HepG2 (cell line): ENCODE data around the gene IRF6. TPM values are rescaled to one million over a fixed set of nuclear protein-coding genes. Genes with fewer than 3 reads are reported as not detected.

Source experiments
- HNRNPLL ChIP-seq: fragments of 200-400 bp; formaldehyde crosslinking; IDR thresholded peaks from 2 replicates; pipeline ENCODE4 v1.6.1; 2017; ENCODE audit warnings: mild to moderate bottlenecking, low read depth, low read length; ENCODE audit not compliant: poor library complexity, severe bottlenecking
- THAP11 ChIP-seq: IDR thresholded peaks from 2 replicates; pipeline ENCODE4 v1.6.1; 2016; ENCODE audit warnings: missing biosample characterization, missing genetic modification reagents
- ZNF501 ChIP-seq: sonication (generic); formaldehyde crosslinking; IDR thresholded peaks from 2 replicates; pipeline ENCODE4 v1.5.1; 2020; ENCODE audit warnings: mild to moderate bottlenecking, moderate library complexity, missing genetic modification reagents
- ZNF652 ChIP-seq: IDR thresholded peaks from 2 replicates; pipeline ENCODE4 v1.6.1; 2016; ENCODE audit warnings: low read depth, borderline replicate concordance
- polyA plus RNA-seq, 8 experiments: library from polyadenylated mRNA; depleted of rRNA in 3 of 8; stranded (reverse) in 7 of 8; unstranded in 1 of 8; fragments of >200 nt; fragmentation: Illumina TruSeq in 4 of 8; extraction: Trizol in 4 of 8; gene quantifications; 2 replicates each; pipeline versions ENCODE4 v1.2.1 to v1.2.3, GENCODE V29; 2011 to 2016; ENCODE audit warnings: low read depth in 4 of 8, missing spikeins in 1 of 8, mixed read lengths in 1 of 8; ENCODE audit not compliant: insufficient read depth in 1 of 8
- total RNA-seq, 5 experiments: library from RNA; depleted of rRNA; stranded (reverse); fragments of >200 nt; fragmentation: Illumina TruSeq; extraction: Trizol; gene quantifications; 2 replicates each; pipeline ENCODE4 v1.2.3, GENCODE V29; 2016; ENCODE audit warnings: low read depth in 1 of 5
- TF ChIP-seq, protein P1 (sequence below): sonication (generic); formaldehyde crosslinking; IDR thresholded peaks from 2 replicates; pipeline ENCODE4 v1.5.0; 2020; ENCODE audit warnings: missing genetic modification reagents, mild to moderate bottlenecking, borderline replicate concordance
- TF ChIP-seq, protein P2 (sequence below): sonication (generic); formaldehyde crosslinking; IDR thresholded peaks from 2 replicates; pipeline ENCODE4 v1.4.0; 2020; ENCODE audit warnings: missing genetic modification reagents
- TF ChIP-seq, protein P3 (sequence below): sonication (generic); formaldehyde crosslinking; IDR thresholded peaks from 2 replicates; pipeline ENCODE4 v1.4.0; 2020; ENCODE audit warnings: mild to moderate bottlenecking, missing genetic modification reagents
- TF ChIP-seq, protein P4 (sequence below): sonication (generic); formaldehyde crosslinking; IDR thresholded peaks from 2 replicates; pipeline ENCODE4 v1.5.1; 2020; ENCODE audit warnings: mild to moderate bottlenecking, missing genetic modification reagents, borderline replicate concordance

IRF6 gene
- total and polyA plus RNA-seq, 2 of the 13 experiments (the other 11 are each of a cell fraction or from before 2014, with no cell fraction given), result 0.02 TPM; not detected in 1

DNA sequence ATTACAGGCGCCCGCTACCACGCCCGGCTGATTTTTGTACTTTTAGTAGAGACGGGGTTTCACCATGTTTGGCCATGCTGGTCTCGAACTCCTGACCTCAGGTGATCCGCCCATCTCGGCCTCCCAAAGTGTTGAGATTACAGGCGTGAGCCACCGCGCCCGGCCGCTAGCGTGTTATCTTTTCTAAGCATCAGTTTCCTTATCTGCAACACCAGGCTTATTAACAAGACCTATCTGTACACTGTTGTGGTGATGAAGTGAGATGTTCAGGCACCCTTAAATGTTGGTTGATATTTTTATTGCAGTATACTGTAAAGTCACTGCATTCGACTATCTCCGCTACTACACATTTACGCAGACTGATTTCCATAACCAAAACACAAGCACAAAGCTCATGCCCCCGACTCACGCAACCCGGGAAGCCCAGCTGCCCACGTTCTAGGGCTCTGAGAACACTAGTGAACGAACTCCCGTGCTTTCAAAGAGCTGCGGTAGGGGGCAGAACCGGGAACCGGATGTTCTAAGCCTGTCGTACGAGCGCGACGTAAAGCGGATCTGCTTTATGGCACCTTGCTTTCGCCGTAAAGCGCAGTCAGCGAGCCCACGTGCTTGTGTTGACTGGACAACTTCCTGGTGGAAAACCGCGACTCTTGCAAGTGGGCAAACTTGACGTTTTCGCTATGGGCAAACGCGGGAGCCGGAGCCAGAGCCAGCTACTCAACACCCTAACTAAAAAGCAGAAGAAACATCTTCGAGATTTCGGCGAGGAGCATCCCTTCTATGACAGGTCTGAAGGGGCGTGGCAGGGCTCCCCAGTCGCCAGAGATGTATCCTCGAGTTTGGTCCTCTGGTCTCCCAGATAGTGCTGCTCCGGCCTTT is 21.7 kb upstream of the IRF6 start, which contains the start of gene UTP25 (continued):
- TF ChIP-seq, protein P1, sequence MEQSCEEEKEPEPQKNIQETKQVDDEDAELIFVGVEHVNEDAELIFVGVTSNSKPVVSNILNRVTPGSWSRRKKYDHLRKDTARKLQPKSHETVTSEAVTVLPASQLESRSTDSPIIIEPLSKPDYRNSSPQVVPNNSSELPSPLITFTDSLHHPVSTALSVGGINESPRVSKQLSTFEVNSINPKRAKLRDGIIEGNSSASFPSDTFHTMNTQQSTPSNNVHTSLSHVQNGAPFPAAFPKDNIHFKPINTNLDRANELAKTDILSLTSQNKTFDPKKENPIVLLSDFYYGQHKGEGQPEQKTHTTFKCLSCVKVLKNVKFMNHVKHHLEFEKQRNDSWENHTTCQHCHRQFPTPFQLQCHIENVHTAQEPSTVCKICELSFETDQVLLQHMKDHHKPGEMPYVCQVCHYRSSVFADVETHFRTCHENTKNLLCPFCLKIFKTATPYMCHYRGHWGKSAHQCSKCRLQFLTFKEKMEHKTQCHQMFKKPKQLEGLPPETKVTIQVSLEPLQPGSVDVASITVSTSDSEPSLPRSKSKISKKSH (CRISPR knock-in tag), result no peak
- TF ChIP-seq THAP11 (CRISPR knock-in tag) (peak; percentile 95), ZNF501 (CRISPR knock-in tag) (peak; percentile 95), ZNF652 (peak; percentile 37; the same call in 1 of the 2 replicates), HNRNPLL (no peak)
- TF ChIP-seq, protein P2, sequence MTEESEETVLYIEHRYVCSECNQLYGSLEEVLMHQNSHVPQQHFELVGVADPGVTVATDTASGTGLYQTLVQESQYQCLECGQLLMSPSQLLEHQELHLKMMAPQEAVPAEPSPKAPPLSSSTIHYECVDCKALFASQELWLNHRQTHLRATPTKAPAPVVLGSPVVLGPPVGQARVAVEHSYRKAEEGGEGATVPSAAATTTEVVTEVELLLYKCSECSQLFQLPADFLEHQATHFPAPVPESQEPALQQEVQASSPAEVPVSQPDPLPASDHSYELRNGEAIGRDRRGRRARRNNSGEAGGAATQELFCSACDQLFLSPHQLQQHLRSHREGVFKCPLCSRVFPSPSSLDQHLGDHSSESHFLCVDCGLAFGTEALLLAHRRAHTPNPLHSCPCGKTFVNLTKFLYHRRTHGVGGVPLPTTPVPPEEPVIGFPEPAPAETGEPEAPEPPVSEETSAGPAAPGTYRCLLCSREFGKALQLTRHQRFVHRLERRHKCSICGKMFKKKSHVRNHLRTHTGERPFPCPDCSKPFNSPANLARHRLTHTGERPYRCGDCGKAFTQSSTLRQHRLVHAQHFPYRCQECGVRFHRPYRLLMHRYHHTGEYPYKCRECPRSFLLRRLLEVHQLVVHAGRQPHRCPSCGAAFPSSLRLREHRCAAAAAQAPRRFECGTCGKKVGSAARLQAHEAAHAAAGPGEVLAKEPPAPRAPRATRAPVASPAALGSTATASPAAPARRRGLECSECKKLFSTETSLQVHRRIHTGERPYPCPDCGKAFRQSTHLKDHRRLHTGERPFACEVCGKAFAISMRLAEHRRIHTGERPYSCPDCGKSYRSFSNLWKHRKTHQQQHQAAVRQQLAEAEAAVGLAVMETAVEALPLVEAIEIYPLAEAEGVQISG (CRISPR knock-in tag), result peak; percentile 89
- TF ChIP-seq, protein P3, sequence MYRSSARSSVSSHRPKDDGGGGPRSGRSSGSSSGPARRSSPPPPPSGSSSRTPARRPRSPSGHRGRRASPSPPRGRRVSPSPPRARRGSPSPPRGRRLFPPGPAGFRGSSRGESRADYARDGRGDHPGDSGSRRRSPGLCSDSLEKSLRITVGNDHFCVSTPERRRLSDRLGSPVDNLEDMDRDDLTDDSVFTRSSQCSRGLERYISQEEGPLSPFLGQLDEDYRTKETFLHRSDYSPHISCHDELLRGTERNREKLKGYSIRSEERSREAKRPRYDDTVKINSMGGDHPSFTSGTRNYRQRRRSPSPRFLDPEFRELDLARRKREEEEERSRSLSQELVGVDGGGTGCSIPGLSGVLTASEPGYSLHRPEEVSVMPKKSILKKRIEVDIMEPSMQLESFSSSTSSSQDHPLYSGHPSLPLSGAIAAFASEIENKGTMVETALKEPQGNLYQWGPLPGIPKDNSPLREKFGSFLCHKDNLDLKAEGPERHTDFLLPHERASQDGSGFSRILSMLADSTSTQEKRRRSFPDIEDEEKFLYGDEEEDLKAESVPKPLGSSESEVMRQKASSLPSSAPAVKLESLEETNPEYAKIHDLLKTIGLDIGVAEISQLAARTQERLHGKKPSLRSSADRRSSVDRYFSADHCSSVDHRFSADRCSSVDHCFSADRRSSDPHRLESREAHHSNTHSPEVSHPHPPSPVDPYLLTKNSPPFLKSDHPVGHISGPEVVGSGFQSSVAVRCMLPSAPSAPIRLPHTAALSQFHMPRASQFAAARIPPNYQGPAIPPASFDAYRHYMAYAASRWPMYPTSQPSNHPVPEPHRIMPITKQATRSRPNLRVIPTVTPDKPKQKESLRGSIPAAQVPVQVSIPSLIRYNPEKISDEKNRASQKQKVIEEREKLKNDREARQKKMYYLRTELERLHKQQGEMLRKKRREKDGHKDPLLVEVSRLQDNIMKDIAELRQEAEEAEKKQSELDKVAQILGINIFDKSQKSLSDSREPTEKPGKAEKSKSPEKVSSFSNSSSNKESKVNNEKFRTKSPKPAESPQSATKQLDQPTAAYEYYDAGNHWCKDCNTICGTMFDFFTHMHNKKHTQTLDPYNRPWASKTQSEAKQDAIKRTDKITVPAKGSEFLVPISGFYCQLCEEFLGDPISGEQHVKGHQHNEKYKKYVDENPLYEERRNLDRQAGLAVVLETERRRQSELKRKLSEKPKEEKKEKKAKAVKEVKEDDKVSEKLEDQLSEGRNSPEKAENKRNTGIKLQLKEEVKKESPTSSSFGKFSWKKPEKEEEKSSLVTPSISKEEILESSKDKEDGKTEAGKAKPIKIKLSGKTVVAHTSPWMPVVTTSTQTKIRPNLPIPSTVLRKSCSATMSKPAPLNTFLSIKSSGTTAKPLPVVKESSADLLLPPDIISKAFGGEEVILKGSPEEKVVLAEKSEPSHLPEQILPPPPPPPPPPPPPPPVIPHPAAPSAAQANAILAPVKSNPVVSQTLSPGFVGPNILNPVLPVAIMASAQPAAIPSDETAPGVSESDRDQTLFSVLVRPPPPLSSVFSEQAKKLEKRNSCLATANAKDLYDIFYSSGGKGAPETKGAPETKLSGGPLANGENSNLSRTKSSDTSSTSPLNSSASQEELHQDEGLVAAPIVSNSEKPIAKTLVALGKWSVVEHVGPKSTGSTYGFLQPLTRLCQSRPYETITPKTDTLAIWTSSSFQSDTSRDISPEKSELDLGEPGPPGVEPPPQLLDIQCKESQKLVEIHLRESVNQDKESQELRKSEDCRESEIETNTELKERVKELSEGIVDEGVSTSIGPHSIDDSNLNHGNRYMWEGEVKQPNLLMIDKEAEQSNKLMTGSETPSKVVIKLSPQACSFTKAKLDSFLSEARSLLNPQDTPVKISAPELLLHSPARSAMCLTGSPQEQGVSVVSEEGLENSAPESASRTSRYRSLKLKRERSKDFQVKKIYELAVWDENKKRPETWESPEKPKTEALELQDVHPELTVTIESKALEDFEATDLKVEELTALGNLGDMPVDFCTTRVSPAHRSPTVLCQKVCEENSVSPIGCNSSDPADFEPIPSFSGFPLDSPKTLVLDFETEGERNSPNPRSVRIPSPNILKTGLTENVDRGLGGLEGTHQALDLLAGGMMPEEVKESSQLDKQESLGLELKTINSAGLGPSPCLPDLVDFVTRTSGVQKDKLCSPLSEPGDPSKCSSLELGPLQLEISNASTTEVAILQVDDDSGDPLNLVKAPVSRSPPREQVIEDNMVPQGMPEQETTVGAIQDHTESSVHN (CRISPR knock-in tag), result peak; percentile 52; the same call in 1 of the 2 replicates
- TF ChIP-seq, protein P4, sequence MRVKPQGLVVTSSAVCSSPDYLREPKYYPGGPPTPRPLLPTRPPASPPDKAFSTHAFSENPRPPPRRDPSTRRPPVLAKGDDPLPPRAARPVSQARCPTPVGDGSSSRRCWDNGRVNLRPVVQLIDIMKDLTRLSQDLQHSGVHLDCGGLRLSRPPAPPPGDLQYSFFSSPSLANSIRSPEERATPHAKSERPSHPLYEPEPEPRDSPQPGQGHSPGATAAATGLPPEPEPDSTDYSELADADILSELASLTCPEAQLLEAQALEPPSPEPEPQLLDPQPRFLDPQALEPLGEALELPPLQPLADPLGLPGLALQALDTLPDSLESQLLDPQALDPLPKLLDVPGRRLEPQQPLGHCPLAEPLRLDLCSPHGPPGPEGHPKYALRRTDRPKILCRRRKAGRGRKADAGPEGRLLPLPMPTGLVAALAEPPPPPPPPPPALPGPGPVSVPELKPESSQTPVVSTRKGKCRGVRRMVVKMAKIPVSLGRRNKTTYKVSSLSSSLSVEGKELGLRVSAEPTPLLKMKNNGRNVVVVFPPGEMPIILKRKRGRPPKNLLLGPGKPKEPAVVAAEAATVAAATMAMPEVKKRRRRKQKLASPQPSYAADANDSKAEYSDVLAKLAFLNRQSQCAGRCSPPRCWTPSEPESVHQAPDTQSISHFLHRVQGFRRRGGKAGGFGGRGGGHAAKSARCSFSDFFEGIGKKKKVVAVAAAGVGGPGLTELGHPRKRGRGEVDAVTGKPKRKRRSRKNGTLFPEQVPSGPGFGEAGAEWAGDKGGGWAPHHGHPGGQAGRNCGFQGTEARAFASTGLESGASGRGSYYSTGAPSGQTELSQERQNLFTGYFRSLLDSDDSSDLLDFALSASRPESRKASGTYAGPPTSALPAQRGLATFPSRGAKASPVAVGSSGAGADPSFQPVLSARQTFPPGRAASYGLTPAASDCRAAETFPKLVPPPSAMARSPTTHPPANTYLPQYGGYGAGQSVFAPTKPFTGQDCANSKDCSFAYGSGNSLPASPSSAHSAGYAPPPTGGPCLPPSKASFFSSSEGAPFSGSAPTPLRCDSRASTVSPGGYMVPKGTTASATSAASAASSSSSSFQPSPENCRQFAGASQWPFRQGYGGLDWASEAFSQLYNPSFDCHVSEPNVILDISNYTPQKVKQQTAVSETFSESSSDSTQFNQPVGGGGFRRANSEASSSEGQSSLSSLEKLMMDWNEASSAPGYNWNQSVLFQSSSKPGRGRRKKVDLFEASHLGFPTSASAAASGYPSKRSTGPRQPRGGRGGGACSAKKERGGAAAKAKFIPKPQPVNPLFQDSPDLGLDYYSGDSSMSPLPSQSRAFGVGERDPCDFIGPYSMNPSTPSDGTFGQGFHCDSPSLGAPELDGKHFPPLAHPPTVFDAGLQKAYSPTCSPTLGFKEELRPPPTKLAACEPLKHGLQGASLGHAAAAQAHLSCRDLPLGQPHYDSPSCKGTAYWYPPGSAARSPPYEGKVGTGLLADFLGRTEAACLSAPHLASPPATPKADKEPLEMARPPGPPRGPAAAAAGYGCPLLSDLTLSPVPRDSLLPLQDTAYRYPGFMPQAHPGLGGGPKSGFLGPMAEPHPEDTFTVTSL (CRISPR knock-in tag), result peak; percentile 67; the same call in 1 of the 2 replicates
